Sigmoid colon (tissue), 4 donors: ENCODE measurements around the gene MOB4.

Experiments used
- EP300 ChIP-seq, 4 donors: sonication (generic); formaldehyde crosslinking; IDR thresholded peaks; one replicate each; pipeline ENCODE4 v1.6.1; 2017; ENCODE audit warnings: antibody characterized with exemption in 4 of 4
- POLR2A ChIP-seq, 2 donors: fragments of 450-650 bp; IDR thresholded peaks; one replicate each; pipeline ENCODE4 v1.6.1; 2016; ENCODE audit warnings: antibody characterized with exemption in 2 of 2, mild to moderate bottlenecking in 2 of 2, moderate library complexity in 2 of 2
- POLR2AphosphoS5 ChIP-seq, 4 donors: sonication (generic); formaldehyde crosslinking; IDR thresholded peaks; one replicate each; pipeline ENCODE4 v1.6.1; 2017; ENCODE audit warnings: antibody characterized with exemption in 4 of 4
- TF ChIP-seq, protein P1 (sequence below), 4 experiments: fragments of 450-650 bp in 3 of 4; fragments of 200-600 bp in 1 of 4; IDR thresholded peaks; one replicate each; pipeline ENCODE4 v1.5.1; 2016 to 2019; ENCODE audit warnings: antibody characterized with exemption in 4 of 4, mild to moderate bottlenecking in 3 of 4, moderate library complexity in 2 of 4

DNA sequence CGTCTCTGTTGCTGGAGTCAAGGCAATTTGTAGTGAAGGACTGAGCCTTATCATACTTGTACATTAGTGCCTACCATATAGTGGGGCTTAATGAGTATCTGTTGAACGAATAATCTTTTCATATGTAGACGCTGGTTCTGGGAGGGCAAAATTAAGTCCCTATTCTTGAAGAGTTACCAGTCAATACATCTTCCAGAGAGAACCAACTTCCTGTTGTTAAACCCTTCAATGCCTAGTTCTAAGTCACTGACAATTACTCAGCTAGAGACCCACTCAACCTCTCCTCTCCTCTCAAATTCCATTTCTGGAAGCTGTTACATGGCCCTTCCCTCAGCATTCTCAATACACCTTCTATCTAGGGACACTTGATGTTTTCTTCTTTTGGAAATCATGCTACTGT lies 1.1 kb upstream of the MOB4 start:
- TF ChIP-seq, protein P1, sequence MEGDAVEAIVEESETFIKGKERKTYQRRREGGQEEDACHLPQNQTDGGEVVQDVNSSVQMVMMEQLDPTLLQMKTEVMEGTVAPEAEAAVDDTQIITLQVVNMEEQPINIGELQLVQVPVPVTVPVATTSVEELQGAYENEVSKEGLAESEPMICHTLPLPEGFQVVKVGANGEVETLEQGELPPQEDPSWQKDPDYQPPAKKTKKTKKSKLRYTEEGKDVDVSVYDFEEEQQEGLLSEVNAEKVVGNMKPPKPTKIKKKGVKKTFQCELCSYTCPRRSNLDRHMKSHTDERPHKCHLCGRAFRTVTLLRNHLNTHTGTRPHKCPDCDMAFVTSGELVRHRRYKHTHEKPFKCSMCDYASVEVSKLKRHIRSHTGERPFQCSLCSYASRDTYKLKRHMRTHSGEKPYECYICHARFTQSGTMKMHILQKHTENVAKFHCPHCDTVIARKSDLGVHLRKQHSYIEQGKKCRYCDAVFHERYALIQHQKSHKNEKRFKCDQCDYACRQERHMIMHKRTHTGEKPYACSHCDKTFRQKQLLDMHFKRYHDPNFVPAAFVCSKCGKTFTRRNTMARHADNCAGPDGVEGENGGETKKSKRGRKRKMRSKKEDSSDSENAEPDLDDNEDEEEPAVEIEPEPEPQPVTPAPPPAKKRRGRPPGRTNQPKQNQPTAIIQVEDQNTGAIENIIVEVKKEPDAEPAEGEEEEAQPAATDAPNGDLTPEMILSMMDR (IDR thresholded peaks at IDR 0.05) = no peak
- TF ChIP-seq EP300 (IDR thresholded peaks at IDR 0.05) (no peak), POLR2A (IDR thresholded peaks at IDR 0.05) (no peak), POLR2AphosphoS5 (IDR thresholded peaks at IDR 0.05) (no peak)
